H9 (cell line): ENCODE results near the gene LRFN3. TPM values are rescaled to one million over a fixed set of nuclear protein-coding genes. Genes with fewer than 3 reads are reported as not detected.
A peak's percentile ranks its signal among the peaks of the same experiment; 100 is the strongest.

Experiments
- DNase-seq: peaks from one replicate; pipeline ENCODE4 v3.0.0-alpha.2; 2017
- H2AFZ ChIP-seq: one replicate; pipeline ENCODE4 v1.6.1; 2013; ENCODE audit warnings: mild to moderate bottlenecking, low read length, control low read depth, moderate library complexity
- H2AK5ac ChIP-seq: 2 replicates; pipeline ENCODE4 v1.6.1; 2013; ENCODE audit warnings: low read length, control low read depth, mixed read lengths; ENCODE audit not compliant: insufficient read length
- H2BK120ac ChIP-seq: one replicate; pipeline ENCODE4 v1.6.1; 2013; ENCODE audit warnings: low read depth, mild to moderate bottlenecking, low read length, control low read depth, inconsistent platforms; ENCODE audit not compliant: poor library complexity, severe bottlenecking
- H2BK12ac ChIP-seq: 2 replicates; pipeline ENCODE4 v1.6.1; 2013; ENCODE audit warnings: low read length, control low read depth, mixed read lengths, low read depth; ENCODE audit not compliant: insufficient read length
- H2BK15ac ChIP-seq: 2 replicates; pipeline ENCODE4 v1.6.1; 2013; ENCODE audit warnings: low read depth, low read length, control low read depth
- H2BK20ac ChIP-seq: one replicate; pipeline ENCODE4 v1.6.1; 2013; ENCODE audit warnings: low read depth, mild to moderate bottlenecking, low read length, control low read depth, inconsistent platforms; ENCODE audit not compliant: poor library complexity, severe bottlenecking
- H2BK5ac ChIP-seq: 2 replicates; pipeline ENCODE4 v1.6.1; 2013; ENCODE audit warnings: low read length, control low read depth, mixed read lengths; ENCODE audit not compliant: insufficient read length
- H3K14ac ChIP-seq: 2 replicates; pipeline ENCODE4 v1.6.1; 2013; ENCODE audit warnings: low read length, control low read depth; ENCODE audit not compliant: insufficient read depth
- H3K18ac ChIP-seq: 2 replicates; pipeline ENCODE4 v1.6.1; 2013; ENCODE audit warnings: low read depth, mild to moderate bottlenecking, mixed read lengths, low read length, control low read depth; ENCODE audit not compliant: insufficient read length
- H3K23ac ChIP-seq: 2 replicates; pipeline ENCODE4 v1.6.1; 2013; ENCODE audit warnings: low read length, control low read depth, mixed read lengths, low read depth; ENCODE audit not compliant: insufficient read length
- H3K23me2 ChIP-seq: 2 replicates; pipeline ENCODE4 v1.6.1; 2013; ENCODE audit warnings: low read depth, mild to moderate bottlenecking, mixed read lengths, low read length, control low read depth; ENCODE audit not compliant: insufficient read length, poor library complexity, severe bottlenecking
- H3K27ac ChIP-seq: 2 replicates; pipeline ENCODE4 v1.5.1; 2013; ENCODE audit warnings: low read length, control low read depth, mixed read lengths, low read depth; ENCODE audit not compliant: insufficient read length
- H3K27me3 ChIP-seq: 2 replicates; pipeline ENCODE4 v1.6.1; 2013; ENCODE audit warnings: low read length, control low read depth, inconsistent platforms; ENCODE audit not compliant: insufficient read depth
- H3K4ac ChIP-seq: 2 replicates; pipeline ENCODE4 v1.6.1; 2013; ENCODE audit warnings: low read depth, mild to moderate bottlenecking, control low read depth, inconsistent platforms, low read length, moderate library complexity
- H3K4me1 ChIP-seq: 2 replicates; pipeline ENCODE4 v1.6.1; 2013; ENCODE audit warnings: low read length, control low read depth, inconsistent platforms; ENCODE audit not compliant: insufficient read depth
- H3K4me2 ChIP-seq: 2 replicates; pipeline ENCODE4 v1.6.1; 2013; ENCODE audit warnings: low read length, control low read depth, mixed read lengths; ENCODE audit not compliant: insufficient read length, insufficient read depth
- H3K56ac ChIP-seq: 2 replicates; pipeline ENCODE4 v1.6.1; 2013; ENCODE audit warnings: low read depth, mild to moderate bottlenecking, mixed read lengths, low read length, control low read depth; ENCODE audit not compliant: insufficient read length
- H3K79me1 ChIP-seq: 2 replicates; pipeline ENCODE4 v1.6.1; 2013; ENCODE audit warnings: low read depth, mild to moderate bottlenecking, moderate library complexity, low read length, control low read depth, inconsistent platforms; ENCODE audit not compliant: insufficient read depth, poor library complexity, severe bottlenecking
- H3K79me2 ChIP-seq: 2 replicates; pipeline ENCODE4 v1.6.1; 2013; ENCODE audit warnings: low read length, control low read depth, inconsistent platforms; ENCODE audit not compliant: insufficient read depth
- H3K9ac ChIP-seq: 2 replicates; pipeline ENCODE4 v1.6.1; 2013; ENCODE audit warnings: low read length, control low read depth, mixed read lengths; ENCODE audit not compliant: insufficient read length; ENCODE audit errors: extremely low read depth
- H3K9me3 ChIP-seq: one replicate; pipeline ENCODE4 v1.6.1; 2013; ENCODE audit warnings: low read depth, low read length, inconsistent platforms; ENCODE audit not compliant: control insufficient read depth
- H3T11ph ChIP-seq: one replicate; pipeline ENCODE4 v1.6.1; 2013; ENCODE audit warnings: mild to moderate bottlenecking, low read length, control low read depth, inconsistent platforms
- H4K20me1 ChIP-seq: one replicate; pipeline ENCODE4 v1.6.1; 2013; ENCODE audit not compliant: control insufficient read depth, insufficient read length, insufficient read depth
- H4K5ac ChIP-seq: 2 replicates; pipeline ENCODE4 v1.6.1; 2013; ENCODE audit warnings: low read depth, mild to moderate bottlenecking, mixed read lengths, low read length, control low read depth; ENCODE audit not compliant: insufficient read length
- H4K8ac ChIP-seq: replicated peaks from 2 replicates; pipeline ENCODE4 v1.6.1; 2013; ENCODE audit warnings: low read length, control low read depth, mixed read lengths, low read depth; ENCODE audit not compliant: insufficient read length
- H4K91ac ChIP-seq: 2 replicates; pipeline ENCODE4 v1.6.1; 2013; ENCODE audit warnings: low read depth, mild to moderate bottlenecking, moderate library complexity, mixed read lengths, low read length, control low read depth; ENCODE audit not compliant: insufficient read length
- H3K27ac Mint-ChIP-seq, 3 experiments: 2 replicates in 2 of 3; 3 replicates in 1 of 3; pipeline ENCODE4 v1.8.0; 2020 to 2021; ENCODE audit warnings: mixed read lengths in 3 of 3, mild to moderate bottlenecking in 1 of 3, moderate library complexity in 1 of 3
- H3K27me3 Mint-ChIP-seq: 2 replicates; pipeline ENCODE4 v1.8.0; 2021; ENCODE audit warnings: low read depth, mild to moderate bottlenecking, moderate library complexity, mixed read lengths
- H3K36me3 Mint-ChIP-seq, 3 experiments: 2 replicates in 2 of 3; 3 replicates in 1 of 3; pipeline ENCODE4 v1.8.0; 2020 to 2021; ENCODE audit warnings: low read depth in 3 of 3, mixed read lengths in 3 of 3; ENCODE audit not compliant: insufficient read depth in 1 of 3
- H3K4me1 Mint-ChIP-seq, 2 experiments: 2 replicates each; pipeline ENCODE4 v1.8.0; 2020; ENCODE audit warnings: mixed read lengths in 2 of 2
- H3K4me3 Mint-ChIP-seq, 2 experiments: 2 replicates in 1 of 2; 3 replicates in 1 of 2; pipeline ENCODE4 v1.8.0; 2020 to 2021; ENCODE audit warnings: mild to moderate bottlenecking in 2 of 2, mixed read lengths in 2 of 2, moderate library complexity in 1 of 2
- H3K9me3 Mint-ChIP-seq, 2 experiments: 2 replicates in 1 of 2; 3 replicates in 1 of 2; pipeline ENCODE4 v1.8.0; 2020; ENCODE audit warnings: mild to moderate bottlenecking in 2 of 2, mixed read lengths in 2 of 2, moderate library complexity in 1 of 2
- WGBS: extraction: QIAGEN DNeasy Blood & Tissue Kit; methylation state at CpG from one replicate; pipeline ENCODE4 v1.1.7; 2013; ENCODE audit warnings: missing lambda C conversion rate, low lambda C conversion rate, mixed read lengths; ENCODE audit not compliant: insufficient read length; ENCODE audit errors: extremely low coverage; 5-methylcytosine and 5-hydroxymethylcytosine counted together
- total RNA-seq: library from RNA; stranded (reverse); gene quantifications from 2 replicates; pipeline ENCODE4 v1.2.1, GENCODE V29; 2021
- TF ChIP-seq, protein P1 (sequence below): fragments of 200-600 bp; sonication (generic); conservative IDR thresholded peaks from 3 replicates; pipeline ENCODE4 v1.8.0; 2021; ENCODE audit warnings: antibody characterized with exemption, mild to moderate bottlenecking

Gene LRFN3
- total RNA-seq, 1 experiment from 2014 or later = 20.5 TPM

DNA sequence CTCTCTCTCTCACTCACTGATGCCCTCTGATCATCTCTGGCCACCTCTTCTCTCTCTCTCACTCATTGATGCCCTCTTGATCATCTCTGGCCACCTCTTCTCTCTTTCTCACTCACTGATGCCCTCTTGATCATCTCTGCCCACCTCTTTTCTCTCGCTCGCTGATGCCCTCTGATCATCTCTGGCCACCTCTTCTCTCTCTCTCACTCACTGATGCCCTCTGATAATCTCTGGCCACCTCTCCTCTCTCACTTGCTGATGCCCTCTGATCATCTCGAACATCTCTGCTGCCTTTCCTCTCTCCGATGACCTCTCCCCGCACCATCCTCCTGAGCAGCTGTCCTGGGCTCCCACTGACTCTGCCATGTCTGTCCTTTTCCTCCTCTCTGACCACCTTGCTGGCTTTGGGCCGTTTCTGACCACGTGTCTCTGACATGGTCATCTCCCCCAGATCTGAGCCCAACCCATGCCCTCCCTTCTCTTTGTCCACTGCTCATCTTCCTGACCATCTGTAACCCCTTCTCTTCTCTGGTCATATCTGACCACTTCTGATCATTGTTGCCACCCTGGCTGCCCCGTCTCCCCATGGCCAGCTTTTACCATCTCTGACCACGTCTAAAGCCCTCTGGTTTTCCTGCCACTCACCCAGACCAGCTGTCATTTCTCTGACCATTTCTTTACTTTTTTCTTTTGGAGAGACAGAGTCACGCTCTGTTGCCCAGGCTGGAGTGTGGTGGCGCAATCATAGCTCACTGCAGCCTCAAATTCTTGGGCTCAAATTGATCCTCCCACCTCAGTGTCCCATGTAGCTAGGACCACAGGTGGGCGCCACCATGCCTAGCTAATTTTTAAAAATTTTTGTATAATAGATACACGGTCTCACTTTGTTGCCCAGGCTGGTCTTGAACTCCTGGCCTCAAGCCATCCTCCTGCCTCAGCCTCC is 2.4 kb downstream of the LRFN3 start:
- Histone ChIP-seq H3K4me2 (peak overlapping the region; percentile 78), H3K27ac (no peak overlapping the region), H2BK120ac (no peak overlapping the region), H3K56ac (no peak overlapping the region), H2BK20ac (no peak overlapping the region), H3K4ac (no peak overlapping the region), H3K14ac (no peak overlapping the region), H4K91ac (no peak overlapping the region), H2BK5ac (no peak overlapping the region), H3K18ac (no peak overlapping the region), H3K79me2 (no peaks in the 10 kb centered on the region), H4K8ac (no peak overlapping the region), H3K27me3 (no peaks in the 10 kb centered on the region), H3K9ac (no peak overlapping the region), H3K4me1 (peaks cover 7% of the 10 kb centered on the region; the same call in 1 of the 2 replicates), H3T11ph (no peak overlapping the region), H3K23me2 (peaks cover 24% of the 10 kb centered on the region), H2AK5ac (no peak overlapping the region), H4K20me1 (no peaks in the 10 kb centered on the region), H4K5ac (no peak overlapping the region), H2AFZ (no peak overlapping the region), H3K9me3 (no peaks in the 10 kb centered on the region), H2BK15ac (no peak overlapping the region), H3K23ac (no peak overlapping the region), H3K79me1 (no peaks in the 10 kb centered on the region), H2BK12ac (no peak overlapping the region)
- Mint-ChIP-seq H3K27ac (peak overlapping the region in 1 of 3 experiments; percentile 21; a peak in 1 of 7 replicates), H3K9me3 (no peaks in the 10 kb centered on the region), H3K36me3 (peaks cover 9 to 32% (median 16%) of the 10 kb centered on the region in 3 experiments; a peak in 6 of 7 replicates), H3K27me3 (peaks cover 5% of the 10 kb centered on the region), H3K4me1 (peaks cover 22 to 25% of the 10 kb centered on the region in 2 experiments), H3K4me3 (peak overlapping the region; percentile 67 to 79)
- WGBS = no CpG with 5 or more reads among the region's 13 CpGs
- DNase-seq = no peak
- TF ChIP-seq, protein P1, sequence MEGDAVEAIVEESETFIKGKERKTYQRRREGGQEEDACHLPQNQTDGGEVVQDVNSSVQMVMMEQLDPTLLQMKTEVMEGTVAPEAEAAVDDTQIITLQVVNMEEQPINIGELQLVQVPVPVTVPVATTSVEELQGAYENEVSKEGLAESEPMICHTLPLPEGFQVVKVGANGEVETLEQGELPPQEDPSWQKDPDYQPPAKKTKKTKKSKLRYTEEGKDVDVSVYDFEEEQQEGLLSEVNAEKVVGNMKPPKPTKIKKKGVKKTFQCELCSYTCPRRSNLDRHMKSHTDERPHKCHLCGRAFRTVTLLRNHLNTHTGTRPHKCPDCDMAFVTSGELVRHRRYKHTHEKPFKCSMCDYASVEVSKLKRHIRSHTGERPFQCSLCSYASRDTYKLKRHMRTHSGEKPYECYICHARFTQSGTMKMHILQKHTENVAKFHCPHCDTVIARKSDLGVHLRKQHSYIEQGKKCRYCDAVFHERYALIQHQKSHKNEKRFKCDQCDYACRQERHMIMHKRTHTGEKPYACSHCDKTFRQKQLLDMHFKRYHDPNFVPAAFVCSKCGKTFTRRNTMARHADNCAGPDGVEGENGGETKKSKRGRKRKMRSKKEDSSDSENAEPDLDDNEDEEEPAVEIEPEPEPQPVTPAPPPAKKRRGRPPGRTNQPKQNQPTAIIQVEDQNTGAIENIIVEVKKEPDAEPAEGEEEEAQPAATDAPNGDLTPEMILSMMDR = no peak
